K562 (cell line): Measurements from ENCODE around the gene PARS2. TPM values are rescaled to one million over a fixed set of nuclear protein-coding genes. Genes with fewer than 3 reads are reported as not detected.

Source experiments
- CCNT2 ChIP-seq: IDR thresholded peaks from 2 replicates; pipeline ENCODE4 v1.6.1; 2011; ENCODE audit warnings: borderline replicate concordance, low read depth, mild to moderate bottlenecking, moderate library complexity, mixed read lengths, low read length; ENCODE audit not compliant: insufficient read length; ENCODE audit errors: extremely low read depth
- E2F8 ChIP-seq: fragments of 450-650 bp; IDR thresholded peaks from 2 replicates; pipeline ENCODE4 v1.7.1; 2018; ENCODE audit warnings: mild to moderate bottlenecking, low read depth; ENCODE audit not compliant: partially characterized antibody
- EGR1 ChIP-seq: fragments of 450-650 bp; conservative IDR thresholded peaks from 2 replicates; pipeline ENCODE4 v1.6.1; 2017; ENCODE audit warnings: mild to moderate bottlenecking
- HNRNPLL ChIP-seq: fragments of 200-400 bp; formaldehyde crosslinking; IDR thresholded peaks from 2 replicates; pipeline ENCODE4 v1.6.1; 2017; ENCODE audit warnings: low read length, low read depth, mild to moderate bottlenecking; ENCODE audit not compliant: poor library complexity, severe bottlenecking
- KLF6 ChIP-seq: fragments of 250-450 bp; sonication (Bioruptor Pico); IDR thresholded peaks from 2 replicates; pipeline ENCODE4 v1.4.0; 2020; ENCODE audit warnings: mild to moderate bottlenecking, moderate library complexity, borderline replicate concordance
- LCOR ChIP-seq: sonication (generic); formaldehyde crosslinking; IDR thresholded peaks from 2 replicates; pipeline ENCODE4 v1.8.0; 2022; ENCODE audit warnings: mild to moderate bottlenecking, missing genetic modification reagents
- MAZ ChIP-seq, 2 experiments: fragments of 450-650 bp in 1 of 2; sonication (generic) in 1 of 2; formaldehyde crosslinking; IDR thresholded peaks in 1 of 2; conservative IDR thresholded peaks in 1 of 2; 2 replicates each; pipeline versions ENCODE4 v1.4.0 to v1.5.0; 2020; ENCODE audit warnings: mild to moderate bottlenecking in 1 of 2, missing genetic modification reagents in 1 of 2
- MEIS2 ChIP-seq: fragments of 450-650 bp; IDR thresholded peaks from 2 replicates; pipeline ENCODE4 v1.6.1; 2014; ENCODE audit warnings: mild to moderate bottlenecking; ENCODE audit not compliant: partially characterized antibody
- POLR2A ChIP-seq: fragments of 450-650 bp; conservative IDR thresholded peaks from 2 replicates; pipeline ENCODE4 v1.6.1; 2016
- SIX5 ChIP-seq, 2 experiments: IDR thresholded peaks; 2 replicates each; pipeline ENCODE4 v1.6.1; 2011; ENCODE audit warnings: low read length in 2 of 2, borderline replicate concordance in 1 of 2, low read depth in 1 of 2, mild to moderate bottlenecking in 1 of 2, moderate library complexity in 1 of 2; ENCODE audit not compliant: insufficient read depth in 1 of 2
- SNIP1 ChIP-seq: fragments of 450-650 bp; IDR thresholded peaks from 2 replicates; pipeline ENCODE4 v1.7.1; 2017; ENCODE audit warnings: low read depth, mild to moderate bottlenecking
- SRF ChIP-seq, 2 experiments: fragments of 250-450, 450-650 bp in 1 of 2; sonication (Bioruptor Pico) in 1 of 2; sonication (generic) in 1 of 2; formaldehyde crosslinking; IDR thresholded peaks; 2 replicates each; pipeline versions ENCODE4 v1.5.0 to v1.5.1; 2020 to 2022; ENCODE audit warnings: mild to moderate bottlenecking in 1 of 2, missing genetic modification reagents in 1 of 2
- TEAD2 ChIP-seq: fragments of 450-650 bp; IDR thresholded peaks from 2 replicates; pipeline ENCODE4 v1.6.1; 2016; ENCODE audit warnings: missing genetic modification characterization, control low read depth, missing compliant biosample characterization
- ZNF165 ChIP-seq: fragments of 250-450 bp; sonication (Bioruptor Pico); IDR thresholded peaks from 2 replicates; pipeline ENCODE4 v1.4.0; 2020; ENCODE audit warnings: borderline replicate concordance
- ZNF263 ChIP-seq: sonication (generic); formaldehyde crosslinking; IDR thresholded peaks from 2 replicates; pipeline ENCODE4 v1.8.0; 2022; ENCODE audit warnings: mild to moderate bottlenecking, missing genetic modification reagents, borderline replicate concordance
- ZNF511 ChIP-seq: sonication (generic); formaldehyde crosslinking; IDR thresholded peaks from 2 replicates; pipeline ENCODE4 v1.8.0; 2022; ENCODE audit warnings: mild to moderate bottlenecking, missing genetic modification reagents
- ZNF740 ChIP-seq, 3 experiments: fragments of 200-800 bp in 1 of 3; sonication (Bioruptor generic) in 1 of 3; sonication (generic) in 1 of 3; formaldehyde crosslinking in 1 of 3; IDR thresholded peaks; 2 replicates each; pipeline versions ENCODE4 v1.6.1 to v1.8.0; 2016 to 2022; ENCODE audit warnings: mild to moderate bottlenecking in 2 of 3, missing compliant biosample characterization in 2 of 3, missing genetic modification characterization in 2 of 3, missing genetic modification reagents in 1 of 3
- polyA plus RNA-seq, 8 experiments: library from polyadenylated mRNA; depleted of rRNA in 4 of 8; stranded (reverse) in 5 of 8; unstranded in 3 of 8; fragments of >200 nt; fragmentation: Nextera tagmentation in 2 of 8; fragmentation: Illumina TruSeq in 1 of 8; extraction: Ambion mirVana in 2 of 8; extraction: Trizol in 1 of 8; gene quantifications; 2 replicates each; pipeline versions ENCODE4 v1.2.1 to v1.2.3, GENCODE V29; 2011 to 2014; ENCODE audit warnings: inconsistent platforms in 1 of 8, missing spikeins in 1 of 8
- total RNA-seq, 7 experiments: library from RNA; depleted of rRNA in 6 of 7; stranded (reverse); fragments of >200 nt in 6 of 7; fragmentation: Illumina TruSeq in 2 of 7; extraction: Trizol in 2 of 7; gene quantifications; 2 replicates each; pipeline versions ENCODE4 v1.2.1 to v1.2.3, GENCODE V29; 2011 to 2021; ENCODE audit warnings: low replicate concordance in 1 of 7
- TF ChIP-seq, protein P1 (sequence below): fragments of 450-650 bp; IDR thresholded peaks from 2 replicates; pipeline ENCODE4 v1.6.1; 2018; ENCODE audit not compliant: partially characterized antibody

PARS2 gene
- total and polyA plus RNA-seq, 9 of the 15 experiments (the other 6 are each of a cell fraction or from before 2014, with no cell fraction given): 6.3 to 12.4 (median 7.9) TPM

- TF ChIP-seq ZNF511 (CRISPR knock-in tag) (0 out of 2 replicates have a peak, but pooled peaks have one; percentile 32), SIX5 (IDR thresholded peaks at IDR 0.05; ENCODE audit: borderline replicate concordance in 1 of 2, insufficient read depth in 1 of 2, low read depth in 1 of 2, low read length in 2 of 2) (no peak), ZNF263 (CRISPR knock-in tag) (no peak), MAZ (CRISPR knock-in tag; conservative IDR thresholded peaks at IDR 0.05 in 1 of 2, IDR thresholded peaks at IDR 0.05 in 1 of 2) (peak; percentile 67 to 89; a peak in 3 of 4 replicates), EGR1 (peak; percentile 89), LCOR (CRISPR knock-in tag) (no peak), ZNF165 (CRISPR knock-in tag) (no peak), E2F8 (peak; percentile 94), CCNT2 (peak; percentile 74), SNIP1 (peak; percentile 90), POLR2A (peak; percentile 95), TEAD2 (tag) (no peak), ZNF740 (CRISPR knock-in tag; IDR thresholded peaks at IDR 0.05) (no peak), ZNF740 (tag; IDR thresholded peaks at IDR 0.05) (no peak), KLF6 (CRISPR knock-in tag) (no peak), HNRNPLL (peak; percentile 48), MEIS2 (peak; percentile 46), SRF (CRISPR knock-in tag; IDR thresholded peaks at IDR 0.05) (peak in 1 of 2 experiments; percentile 90; a peak in 2 of 4 replicates)
- TF ChIP-seq, protein P1, sequence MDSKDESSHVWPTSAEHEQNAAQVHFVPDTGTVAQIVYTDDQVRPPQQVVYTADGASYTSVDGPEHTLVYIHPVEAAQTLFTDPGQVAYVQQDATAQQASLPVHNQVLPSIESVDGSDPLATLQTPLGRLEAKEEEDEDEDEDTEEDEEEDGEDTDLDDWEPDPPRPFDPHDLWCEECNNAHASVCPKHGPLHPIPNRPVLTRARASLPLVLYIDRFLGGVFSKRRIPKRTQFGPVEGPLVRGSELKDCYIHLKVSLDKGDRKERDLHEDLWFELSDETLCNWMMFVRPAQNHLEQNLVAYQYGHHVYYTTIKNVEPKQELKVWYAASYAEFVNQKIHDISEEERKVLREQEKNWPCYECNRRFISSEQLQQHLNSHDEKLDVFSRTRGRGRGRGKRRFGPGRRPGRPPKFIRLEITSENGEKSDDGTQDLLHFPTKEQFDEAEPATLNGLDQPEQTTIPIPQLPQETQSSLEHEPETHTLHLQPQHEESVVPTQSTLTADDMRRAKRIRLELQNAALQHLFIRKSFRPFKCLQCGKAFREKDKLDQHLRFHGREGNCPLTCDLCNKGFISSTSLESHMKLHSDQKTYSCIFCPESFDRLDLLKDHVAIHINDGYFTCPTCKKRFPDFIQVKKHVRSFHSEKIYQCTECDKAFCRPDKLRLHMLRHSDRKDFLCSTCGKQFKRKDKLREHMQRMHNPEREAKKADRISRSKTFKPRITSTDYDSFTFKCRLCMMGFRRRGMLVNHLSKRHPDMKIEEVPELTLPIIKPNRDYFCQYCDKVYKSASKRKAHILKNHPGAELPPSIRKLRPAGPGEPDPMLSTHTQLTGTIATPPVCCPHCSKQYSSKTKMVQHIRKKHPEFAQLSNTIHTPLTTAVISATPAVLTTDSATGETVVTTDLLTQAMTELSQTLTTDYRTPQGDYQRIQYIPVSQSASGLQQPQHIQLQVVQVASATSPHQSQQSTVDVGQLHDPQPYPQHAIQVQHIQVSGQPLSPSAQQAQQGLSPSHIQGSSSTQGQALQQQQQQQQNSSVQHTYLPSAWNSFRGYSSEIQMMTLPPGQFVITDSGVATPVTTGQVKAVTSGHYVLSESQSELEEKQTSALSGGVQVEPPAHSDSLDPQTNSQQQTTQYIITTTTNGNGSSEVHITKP: no peak
These were observed at the start of gene PARS2 (continued) for GRCh38 chr1:54764133-54764921.
